ENCODE data around the gene SHB.

The SHB gene

DNA sequence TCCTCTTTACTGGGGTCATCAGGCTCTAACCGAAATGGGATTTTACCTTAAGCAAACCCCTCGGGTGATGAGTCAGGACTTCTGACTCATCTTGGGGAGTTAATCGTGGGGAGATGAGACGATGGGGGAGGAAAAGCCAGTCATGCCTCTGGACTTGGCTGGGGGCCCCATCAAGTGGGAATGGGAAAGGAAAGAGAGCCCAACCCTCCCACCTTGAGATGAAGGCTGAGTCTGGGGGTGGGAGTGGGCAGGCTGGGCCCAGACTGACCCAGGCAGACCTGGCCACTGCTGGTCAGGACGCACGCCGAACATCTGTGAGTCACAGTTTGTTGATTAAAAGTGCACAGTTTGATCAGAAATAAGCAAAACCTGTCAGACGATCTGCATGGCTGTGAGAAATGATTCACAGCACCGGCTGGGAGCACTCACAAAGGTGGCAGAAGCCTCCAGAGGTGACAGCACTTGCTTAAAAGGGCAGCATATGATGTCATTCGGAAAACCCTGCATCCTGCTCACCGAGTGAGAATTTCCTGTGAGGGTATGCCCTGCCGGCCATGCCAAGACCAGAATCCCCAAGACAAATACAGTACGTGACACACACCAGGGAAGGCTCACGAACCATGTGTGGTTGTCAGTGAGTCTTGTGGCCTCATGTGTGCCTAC, 115.1 kb downstream of the SHB start:
- no peaks in the 10 kb centered on the region for H3K9me3 Mint-ChIP-seq (ENCODE audit: low read depth)
- no peaks in the 10 kb centered on the region for H3K27me3 Mint-ChIP-seq
- peak overlapping the region; percentile 85 for H3K27ac Mint-ChIP-seq
- H3K4me3 Mint-ChIP-seq: no peak overlapping the region
- peaks cover 9% of the 10 kb centered on the region for H3K36me3 Mint-ChIP-seq
- H3K4me1 Mint-ChIP-seq (ENCODE audit: low read depth): peaks cover 14% of the 10 kb centered on the region

GRCh38 chr9:37953206-37953774, 115.7 kb downstream of the SHB start:
- H3K9me3 Mint-ChIP-seq (ENCODE audit: low read depth): no peaks in the 10 kb centered on the region
- peak overlapping the region; percentile 46 for H3K27ac Mint-ChIP-seq
- peaks cover 9% of the 10 kb centered on the region for H3K36me3 Mint-ChIP-seq
- no peak overlapping the region for H3K4me3 Mint-ChIP-seq
- peaks cover 14% of the 10 kb centered on the region for H3K4me1 Mint-ChIP-seq (ENCODE audit: low read depth)
- no peaks in the 10 kb centered on the region for H3K27me3 Mint-ChIP-seq

DNA sequence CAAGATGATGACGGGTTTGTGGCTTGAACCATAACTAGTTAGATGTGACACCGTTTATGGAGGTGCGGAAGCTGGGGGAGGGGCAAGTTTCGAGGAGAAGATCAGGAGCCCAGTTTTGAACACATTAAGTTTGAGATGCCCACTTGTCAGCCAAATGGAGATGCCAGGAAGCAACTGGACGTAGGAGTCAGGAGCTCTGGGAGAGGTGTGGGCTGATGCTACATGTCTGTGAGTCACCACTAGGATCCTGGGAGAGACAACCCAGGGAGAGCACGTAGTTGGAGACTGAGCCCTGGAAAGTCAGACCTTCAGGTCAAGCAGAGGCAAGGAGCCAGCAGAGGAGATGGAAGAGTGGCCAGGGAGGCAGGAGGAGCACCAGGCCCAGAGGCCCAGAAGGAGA, 116.3 kb downstream of the SHB start:
- Mint-ChIP-seq H3K9me3 (ENCODE audit: low read depth) (no peaks in the 10 kb centered on the region), H3K27me3 (no peaks in the 10 kb centered on the region), H3K36me3 (peaks cover 9% of the 10 kb centered on the region), H3K4me3 (no peak overlapping the region), H3K27ac (no peak overlapping the region), H3K4me1 (ENCODE audit: low read depth) (peaks cover 14% of the 10 kb centered on the region)

- Mint-ChIP-seq H3K4me1 (ENCODE audit: low read depth) (peaks cover 14% of the 10 kb centered on the region), H3K4me3 (no peak overlapping the region), H3K27me3 (no peaks in the 10 kb centered on the region), H3K9me3 (ENCODE audit: low read depth) (no peaks in the 10 kb centered on the region), H3K27ac (no peak overlapping the region), H3K36me3 (peaks cover 9% of the 10 kb centered on the region)
Measured at GRCh38 chr9:37951671-37952449, 117.2 kb downstream of the SHB start.

DNA sequence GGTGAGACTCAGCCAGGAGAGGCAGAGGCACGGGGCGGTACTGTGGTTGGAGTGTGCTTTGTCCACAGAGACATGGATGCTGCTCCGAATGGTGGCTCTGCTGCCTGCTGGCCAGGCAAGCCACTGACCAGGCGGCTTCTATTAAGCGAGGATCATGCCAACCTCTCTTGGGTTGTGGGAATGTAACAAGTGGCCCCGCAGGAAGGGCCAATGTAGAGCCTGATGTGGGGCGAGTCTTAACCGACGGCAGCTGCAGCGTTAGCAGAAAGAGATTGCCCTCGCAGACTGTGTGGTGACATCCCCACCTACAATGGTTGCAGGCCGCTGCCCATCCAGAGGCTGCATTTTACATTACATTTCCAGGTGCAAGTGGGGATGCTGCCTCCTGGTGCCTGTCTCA, 118.5 kb downstream of the SHB start:
- Mint-ChIP-seq H3K27me3 (no peaks in the 10 kb centered on the region), H3K9me3 (ENCODE audit: low read depth) (no peaks in the 10 kb centered on the region), H3K36me3 (peaks cover 9% of the 10 kb centered on the region), H3K27ac (no peak overlapping the region), H3K4me3 (no peak overlapping the region), H3K4me1 (ENCODE audit: low read depth) (peaks cover 14% of the 10 kb centered on the region)

GRCh38 chr9:37949576-37949975, 119.5 kb downstream of the SHB start:
- Mint-ChIP-seq H3K4me1 (ENCODE audit: low read depth) (peaks cover 12% of the 10 kb centered on the region), H3K27me3 (no peaks in the 10 kb centered on the region), H3K36me3 (peaks cover 4% of the 10 kb centered on the region), H3K27ac (no peak overlapping the region), H3K4me3 (no peak overlapping the region), H3K9me3 (ENCODE audit: low read depth) (no peaks in the 10 kb centered on the region)

DNA sequence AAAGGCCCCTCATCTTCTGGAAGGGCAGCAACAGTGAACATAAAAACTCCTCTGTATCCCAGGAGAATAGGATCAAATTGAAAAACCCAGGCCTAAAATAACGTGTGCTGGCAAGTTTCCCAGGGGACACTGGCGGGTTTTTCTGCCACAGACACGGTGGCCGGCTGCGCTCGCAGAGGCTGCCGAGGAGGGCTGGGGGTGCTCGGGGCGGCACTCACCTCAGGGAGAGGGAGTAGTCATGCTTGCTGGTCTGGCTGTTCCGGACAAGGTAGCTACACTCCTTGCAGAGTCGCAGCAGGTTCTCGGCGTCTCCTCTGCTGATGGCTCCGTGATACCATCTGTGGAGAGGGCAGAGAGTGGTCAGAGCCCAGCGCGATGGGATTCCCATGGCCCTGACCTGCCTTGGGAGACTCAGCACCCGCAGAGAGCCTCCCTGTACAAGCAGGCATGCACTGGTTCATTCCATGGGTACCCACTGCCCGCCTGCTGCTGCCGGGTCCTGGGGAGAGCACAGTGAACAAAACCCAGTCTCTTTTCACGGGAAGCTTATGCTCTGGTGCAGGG, 120.5 kb downstream of the SHB start:
- Mint-ChIP-seq H3K27me3 (no peaks in the 10 kb centered on the region), H3K36me3 (peaks cover 4% of the 10 kb centered on the region), H3K4me3 (no peak overlapping the region), H3K4me1 (ENCODE audit: low read depth) (peaks cover 4% of the 10 kb centered on the region), H3K27ac (no peak overlapping the region), H3K9me3 (ENCODE audit: low read depth) (no peaks in the 10 kb centered on the region)

DNA sequence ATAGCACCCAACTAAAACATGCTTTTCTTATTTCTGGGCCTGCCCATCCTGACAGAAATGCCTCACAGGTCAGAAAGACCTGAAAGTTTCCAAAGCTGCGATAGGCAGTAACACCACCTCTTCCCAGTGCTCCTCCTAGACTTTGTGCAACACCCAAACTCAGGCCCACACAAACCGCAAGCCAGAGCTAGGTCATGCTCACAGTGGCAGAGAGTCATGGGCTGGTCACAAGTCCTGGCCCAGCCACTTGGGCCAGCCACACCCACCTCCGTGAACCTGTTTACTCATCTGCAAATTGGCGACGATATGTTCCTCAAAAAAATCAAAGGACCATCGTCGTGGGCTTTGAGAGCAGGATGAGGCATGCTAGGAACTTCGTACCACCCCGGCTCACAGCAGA, 121.0 kb downstream of the SHB start:
- no peak overlapping the region for H3K27ac Mint-ChIP-seq
- H3K4me1 Mint-ChIP-seq (ENCODE audit: low read depth): no peaks in the 10 kb centered on the region
- H3K36me3 Mint-ChIP-seq: peaks cover 4% of the 10 kb centered on the region
- no peak overlapping the region for H3K4me3 Mint-ChIP-seq
- H3K9me3 Mint-ChIP-seq (ENCODE audit: low read depth): no peaks in the 10 kb centered on the region
- no peaks in the 10 kb centered on the region for H3K27me3 Mint-ChIP-seq

GRCh38 chr9:37947471-37947870, 121.6 kb downstream of the SHB start:
- Mint-ChIP-seq H3K9me3 (ENCODE audit: low read depth) (no peaks in the 10 kb centered on the region), H3K4me3 (no peak overlapping the region), H3K27me3 (no peaks in the 10 kb centered on the region), H3K36me3 (peaks cover 4% of the 10 kb centered on the region), H3K4me1 (ENCODE audit: low read depth) (no peaks in the 10 kb centered on the region), H3K27ac (no peak overlapping the region)

GRCh38 chr9:37946971-37947370, 122.1 kb downstream of the SHB start:
- no peak overlapping the region for H3K4me3 Mint-ChIP-seq
- no peaks in the 10 kb centered on the region for H3K4me1 Mint-ChIP-seq (ENCODE audit: low read depth)
- H3K9me3 Mint-ChIP-seq (ENCODE audit: low read depth): no peaks in the 10 kb centered on the region
- no peak overlapping the region for H3K27ac Mint-ChIP-seq
- no peaks in the 10 kb centered on the region for H3K27me3 Mint-ChIP-seq
- H3K36me3 Mint-ChIP-seq: peaks cover 1% of the 10 kb centered on the region

- no peak overlapping the region for H3K27ac Mint-ChIP-seq
- no peaks in the 10 kb centered on the region for H3K4me1 Mint-ChIP-seq (ENCODE audit: low read depth)
- H3K36me3 Mint-ChIP-seq: no peaks in the 10 kb centered on the region
- no peak overlapping the region for H3K4me3 Mint-ChIP-seq
- no peaks in the 10 kb centered on the region for H3K27me3 Mint-ChIP-seq
- H3K9me3 Mint-ChIP-seq (ENCODE audit: low read depth): no peaks in the 10 kb centered on the region
Measured at GRCh38 chr9:37946041-37946440, 123.0 kb downstream of the SHB start.

GRCh38 chr9:37944671-37945481, 124.2 kb downstream of the SHB start:
- H3K9me3 Mint-ChIP-seq (ENCODE audit: low read depth): no peaks in the 10 kb centered on the region
- no peak overlapping the region for H3K4me3 Mint-ChIP-seq
- H3K4me1 Mint-ChIP-seq (ENCODE audit: low read depth): no peaks in the 10 kb centered on the region
- H3K27ac Mint-ChIP-seq: no peak overlapping the region
- H3K36me3 Mint-ChIP-seq: no peaks in the 10 kb centered on the region
- H3K27me3 Mint-ChIP-seq: no peaks in the 10 kb centered on the region

DNA sequence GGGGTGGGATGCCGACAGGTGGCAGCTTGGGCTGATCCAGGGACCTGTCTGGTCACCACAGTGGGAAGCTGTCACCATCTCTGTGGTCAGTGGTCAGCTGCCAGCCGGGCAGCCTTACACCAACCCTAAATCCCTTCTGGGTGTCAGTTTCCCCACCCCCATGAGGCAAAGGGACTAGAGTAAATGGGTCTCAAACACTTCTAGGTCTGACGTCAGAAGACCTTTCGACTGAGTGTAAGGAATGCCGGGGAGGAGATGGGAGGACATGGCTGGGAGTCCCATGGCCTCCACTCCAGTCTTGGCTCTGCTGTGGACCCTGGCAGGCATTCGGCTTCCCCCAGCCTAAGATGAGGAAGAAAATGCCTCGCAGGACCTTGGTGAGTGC, 124.8 kb downstream of the SHB start:
- Mint-ChIP-seq H3K27ac (no peak overlapping the region), H3K4me1 (ENCODE audit: low read depth) (no peaks in the 10 kb centered on the region), H3K9me3 (ENCODE audit: low read depth) (no peaks in the 10 kb centered on the region)

GRCh38 chr9:37943345-37944265, 125.4 kb downstream of the SHB start:
- Mint-ChIP-seq H3K27ac (no peak overlapping the region), H3K9me3 (ENCODE audit: low read depth) (no peaks in the 10 kb centered on the region), H3K4me1 (ENCODE audit: low read depth) (no peaks in the 10 kb centered on the region), H3K27me3 (no peaks in the 10 kb centered on the region), H3K36me3 (no peaks in the 10 kb centered on the region), H3K4me3 (no peak overlapping the region)

More for the DNA sequence above, 124.8 kb downstream of the SHB start:
- Mint-ChIP-seq H3K27me3 (no peaks in the 10 kb centered on the region), H3K36me3 (no peaks in the 10 kb centered on the region), H3K4me3 (no peak overlapping the region)
